SH-SY5Y (cell line): ENCODE measurements around the gene EPHB6.

Experiments
- GATA2 ChIP-seq: IDR thresholded peaks from 2 replicates; pipeline ENCODE4 v1.6.1; 2011; ENCODE audit warnings: mild to moderate bottlenecking, low read depth, low read length
- GATA3 ChIP-seq: IDR thresholded peaks from 2 replicates; pipeline ENCODE4 v1.6.1; 2011; ENCODE audit warnings: low read depth, mild to moderate bottlenecking, low read length, moderate library complexity

- TF ChIP-seq GATA2 (no peak), GATA3 (no peak)
Measured at GRCh38 chr7:142836426-142836825, 18.4 kb upstream of the EPHB6 start.
